ENCODE results near the gene CENPP.
"Not testable (repeated sequence)": the region's sequence is repeated elsewhere in the genome, so short reads cannot be mapped to it uniquely, and the experiment has no call there.

The CENPP gene

GRCh38 chr9:92406477-92406876 lies 80.7 kb downstream of the CENPP start:
- Histone ChIP-seq H3K27me3 (ENCODE audit: insufficient read depth, insufficient read length) (no peaks in the 10 kb centered on the region), H3K9me3 (ENCODE audit: insufficient read depth, low read length) (no peaks in the 10 kb centered on the region), H3K4me3 (ENCODE audit: insufficient read length, low read depth) (no peak overlapping the region), H3K36me3 (ENCODE audit: insufficient read depth, insufficient read length, low read length) (no peaks in the 10 kb centered on the region), H3K9ac (ENCODE audit: insufficient read length, low read depth) (no peak overlapping the region), H3K4me1 (ENCODE audit: insufficient read depth, insufficient read length) (peaks cover 4% of the 10 kb centered on the region)
- DNase-seq (ENCODE audit: low read depth, low spot score) = no peak
- TF ChIP-seq YY1 (IDR thresholded peaks at IDR 0.05; ENCODE audit: insufficient read depth, insufficient read length) (no peak), ZNF274 (IDR thresholded peaks at IDR 0.05; ENCODE audit: low read depth, low read length) (no peak), SUZ12 (IDR thresholded peaks at IDR 0.05; ENCODE audit: extremely low read depth, insufficient read depth, insufficient read length) (no peak)

DNA sequence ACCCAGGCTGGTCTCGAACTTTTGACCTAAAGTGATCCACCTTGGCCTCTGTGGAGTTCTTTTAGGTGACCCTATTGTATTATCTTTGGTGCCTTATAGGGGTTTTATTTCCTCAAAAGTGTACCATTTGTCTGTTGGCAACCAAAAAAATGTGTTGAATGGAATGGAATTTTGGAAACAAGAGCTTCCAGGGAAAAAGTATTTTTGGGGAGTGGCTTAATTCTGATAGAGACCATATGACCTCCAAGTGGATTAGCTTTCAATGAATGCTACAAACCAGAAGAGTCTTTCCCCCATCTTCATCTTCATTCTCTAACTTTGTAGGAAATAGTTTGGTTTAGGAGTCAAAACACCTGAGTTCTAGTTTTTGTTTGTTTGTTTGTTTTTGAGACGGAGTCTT lies 82.1 kb downstream of the CENPP start:
- no peaks in the 10 kb centered on the region for H3K9me3 ChIP-seq (ENCODE audit: insufficient read depth, low read length)
- no peak for DNase-seq (ENCODE audit: low read depth, low spot score)
- TF ChIP-seq YY1 (IDR thresholded peaks at IDR 0.05; ENCODE audit: insufficient read depth, insufficient read length) (no peak), SUZ12 (IDR thresholded peaks at IDR 0.05; ENCODE audit: extremely low read depth, insufficient read depth, insufficient read length) (no peak), ZNF274 (IDR thresholded peaks at IDR 0.05; ENCODE audit: low read depth, low read length) (no peak)

DNA sequence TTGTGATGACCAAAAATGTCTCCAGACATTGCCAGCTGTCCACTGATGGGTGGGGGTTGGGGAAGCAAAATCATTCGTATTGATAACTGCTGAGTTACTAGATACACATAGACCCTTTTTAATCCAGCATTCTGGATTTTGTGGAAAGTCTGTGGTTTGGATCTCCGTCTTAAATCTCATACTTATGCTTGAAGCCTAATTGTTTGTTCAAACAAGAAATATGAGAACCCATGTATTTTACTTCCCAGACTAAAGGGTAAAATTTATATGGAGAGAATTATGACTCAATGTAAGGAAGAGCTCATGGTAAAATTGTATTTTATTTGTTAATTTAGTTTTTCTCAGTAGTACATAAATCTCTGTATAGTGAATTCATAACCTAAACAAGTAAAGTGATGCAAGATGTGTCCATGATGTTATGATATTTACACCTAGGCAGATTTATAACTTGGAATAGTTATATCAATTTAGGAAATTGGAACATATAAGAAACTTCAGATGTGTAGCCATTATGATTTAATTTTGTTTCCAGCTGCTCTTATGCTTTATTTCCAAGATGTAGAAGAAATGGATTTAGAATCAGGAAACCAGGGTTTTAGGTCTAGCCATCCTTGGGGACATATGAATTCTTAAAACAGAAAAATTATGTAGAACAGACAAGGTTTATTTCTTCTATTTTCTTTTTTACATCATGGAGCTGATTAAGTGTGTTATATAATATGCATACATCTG lies 83.2 kb downstream of the CENPP start:
- H3K4me1 ChIP-seq (ENCODE audit: insufficient read depth, insufficient read length) = peaks cover 4% of the 10 kb centered on the region
- H3K9ac ChIP-seq (ENCODE audit: insufficient read length, low read depth) = no peak overlapping the region
- H3K9me3 ChIP-seq (ENCODE audit: insufficient read depth, low read length) = no peaks in the 10 kb centered on the region
- no peaks in the 10 kb centered on the region for H3K27me3 ChIP-seq (ENCODE audit: insufficient read depth, insufficient read length)
- no peak for DNase-seq (ENCODE audit: low read depth, low spot score)
- H3K4me3 ChIP-seq (ENCODE audit: insufficient read length, low read depth) = no peak overlapping the region
- H3K36me3 ChIP-seq (ENCODE audit: insufficient read depth, insufficient read length, low read length) = no peaks in the 10 kb centered on the region
- TF ChIP-seq SUZ12 (IDR thresholded peaks at IDR 0.05; ENCODE audit: extremely low read depth, insufficient read depth, insufficient read length) (no peak), ZNF274 (IDR thresholded peaks at IDR 0.05; ENCODE audit: low read depth, low read length) (no peak), YY1 (IDR thresholded peaks at IDR 0.05; ENCODE audit: insufficient read depth, insufficient read length) (no peak)

More for the DNA sequence above, 82.1 kb downstream of the CENPP start:
- Histone ChIP-seq H3K4me1 (ENCODE audit: insufficient read depth, insufficient read length) (peaks cover 4% of the 10 kb centered on the region), H3K36me3 (ENCODE audit: insufficient read depth, insufficient read length, low read length) (no peaks in the 10 kb centered on the region), H3K27me3 (ENCODE audit: insufficient read depth, insufficient read length) (no peaks in the 10 kb centered on the region), H3K4me3 (ENCODE audit: insufficient read length, low read depth) (no peak overlapping the region), H3K9ac (ENCODE audit: insufficient read length, low read depth) (no peak overlapping the region)

GRCh38 chr9:92411157-92411556 lies 85.4 kb downstream of the CENPP start:
- not testable (repeated sequence) for H3K36me3 ChIP-seq (ENCODE audit: insufficient read depth, insufficient read length, low read length); H3K27me3 ChIP-seq (ENCODE audit: insufficient read depth, insufficient read length); H3K9me3 ChIP-seq (ENCODE audit: insufficient read depth, low read length); H3K9ac ChIP-seq (ENCODE audit: insufficient read length, low read depth); H3K4me3 ChIP-seq (ENCODE audit: insufficient read length, low read depth); H3K4me1 ChIP-seq (ENCODE audit: insufficient read depth, insufficient read length)
- DNase-seq (ENCODE audit: low read depth, low spot score) = peak; percentile 5

GRCh38 chr9:92414566-92414965 lies 88.8 kb downstream of the CENPP start:
- H3K9ac ChIP-seq (ENCODE audit: insufficient read length, low read depth) = no peak overlapping the region

DNA sequence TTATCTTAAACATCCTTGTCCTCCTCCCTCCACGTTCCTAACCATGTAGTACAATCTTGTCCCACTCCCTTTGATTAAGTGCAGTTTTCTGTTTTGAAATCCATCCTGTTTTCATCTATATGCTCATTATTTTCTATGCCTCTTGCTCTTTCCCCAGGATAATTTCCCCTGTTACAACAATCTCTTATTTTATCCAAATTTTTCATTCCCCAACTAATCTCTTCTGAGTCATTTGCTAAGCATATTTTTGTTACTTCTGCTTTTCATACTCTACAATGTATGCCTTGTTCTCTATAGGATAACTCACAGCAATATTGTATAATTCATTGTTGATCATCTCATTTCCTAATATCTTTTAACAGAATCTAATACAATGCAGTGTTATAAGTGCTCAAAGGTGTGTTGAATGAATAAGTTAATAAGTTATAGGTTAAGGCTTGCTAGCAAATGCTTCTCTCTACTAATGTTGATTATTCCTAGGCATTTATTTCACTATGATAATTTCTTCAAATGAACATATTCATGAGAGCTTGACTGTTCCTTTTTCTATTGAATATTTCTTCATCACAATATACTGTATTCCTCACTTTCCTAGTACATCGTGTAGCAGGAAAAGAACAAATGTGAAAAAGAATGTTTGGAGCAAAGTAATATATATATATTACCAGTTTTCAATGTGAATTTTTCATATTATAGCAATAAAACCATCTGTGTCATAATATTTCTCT lies 97.0 kb downstream of the CENPP start:
- TF ChIP-seq YY1 (IDR thresholded peaks at IDR 0.05; ENCODE audit: insufficient read depth, insufficient read length) (no peak), ZNF274 (IDR thresholded peaks at IDR 0.05; ENCODE audit: low read depth, low read length) (no peak), SUZ12 (IDR thresholded peaks at IDR 0.05; ENCODE audit: extremely low read depth, insufficient read depth, insufficient read length) (no peak)
- no peaks in the 10 kb centered on the region for H3K27me3 ChIP-seq (ENCODE audit: insufficient read depth, insufficient read length)
- DNase-seq (ENCODE audit: low read depth, low spot score) = no peak
- no peak overlapping the region for H3K4me3 ChIP-seq (ENCODE audit: insufficient read length, low read depth)
- H3K36me3 ChIP-seq (ENCODE audit: insufficient read depth, insufficient read length, low read length) = no peaks in the 10 kb centered on the region
- no peaks in the 10 kb centered on the region for H3K4me1 ChIP-seq (ENCODE audit: insufficient read depth, insufficient read length)
- no peaks in the 10 kb centered on the region for H3K9me3 ChIP-seq (ENCODE audit: insufficient read depth, low read length)
- H3K9ac ChIP-seq (ENCODE audit: insufficient read length, low read depth) = no peak overlapping the region

More at GRCh38 chr9:92414566-92414965, 88.8 kb downstream of the CENPP start:
- H3K27me3 ChIP-seq (ENCODE audit: insufficient read depth, insufficient read length) = no peaks in the 10 kb centered on the region
- no peaks in the 10 kb centered on the region for H3K9me3 ChIP-seq (ENCODE audit: insufficient read depth, low read length)
- TF ChIP-seq SUZ12 (IDR thresholded peaks at IDR 0.05; ENCODE audit: extremely low read depth, insufficient read depth, insufficient read length) (no peak), ZNF274 (IDR thresholded peaks at IDR 0.05; ENCODE audit: low read depth, low read length) (no peak), YY1 (IDR thresholded peaks at IDR 0.05; ENCODE audit: insufficient read depth, insufficient read length) (no peak)
- DNase-seq (ENCODE audit: low read depth, low spot score) = no peak
- H3K36me3 ChIP-seq (ENCODE audit: insufficient read depth, insufficient read length, low read length) = no peaks in the 10 kb centered on the region
- H3K4me1 ChIP-seq (ENCODE audit: insufficient read depth, insufficient read length) = peaks cover 4% of the 10 kb centered on the region
- H3K4me3 ChIP-seq (ENCODE audit: insufficient read length, low read depth) = no peak overlapping the region

- TF ChIP-seq YY1 (IDR thresholded peaks at IDR 0.05; ENCODE audit: insufficient read depth, insufficient read length) (no peak), ZNF274 (IDR thresholded peaks at IDR 0.05; ENCODE audit: low read depth, low read length) (no peak), SUZ12 (IDR thresholded peaks at IDR 0.05; ENCODE audit: extremely low read depth, insufficient read depth, insufficient read length) (no peak)
- H3K27me3 ChIP-seq (ENCODE audit: insufficient read depth, insufficient read length) = no peaks in the 10 kb centered on the region
Observed at GRCh38 chr9:92423612-92424011, 97.9 kb downstream of the CENPP start.

More at GRCh38 chr9:92423612-92424011, 97.9 kb downstream of the CENPP start:
- Histone ChIP-seq H3K36me3 (ENCODE audit: insufficient read depth, insufficient read length, low read length) (no peaks in the 10 kb centered on the region), H3K9ac (ENCODE audit: insufficient read length, low read depth) (no peak overlapping the region), H3K9me3 (ENCODE audit: insufficient read depth, low read length) (no peaks in the 10 kb centered on the region), H3K4me3 (ENCODE audit: insufficient read length, low read depth) (no peak overlapping the region), H3K4me1 (ENCODE audit: insufficient read depth, insufficient read length) (no peaks in the 10 kb centered on the region)
- DNase-seq (ENCODE audit: low read depth, low spot score) = no peak
